ENCODE measurements around the gene TTC7B. TPM values are rescaled to one million over a fixed set of nuclear protein-coding genes. Genes with fewer than 3 reads are reported as not detected.

Gene TTC7B
- total RNA-seq, 1 experiment from 2014 or later = 70.6 TPM

GRCh38 chr14:90483117-90483516 is 333.1 kb downstream of the TTC7B start:
- no peaks in the 10 kb centered on the region for H3K9me3 ChIP-seq (ENCODE audit: control insufficient read depth in 1 of 2, insufficient read depth in 1 of 2, low read depth in 1 of 2, low read length in 2 of 2)
- H3K27me3 ChIP-seq (ENCODE audit: insufficient read depth, low read length) = no peaks in the 10 kb centered on the region
- H3K79me2 ChIP-seq (ENCODE audit: insufficient read depth, low read length) = no peaks in the 10 kb centered on the region
- CTCF ChIA-PET = no interaction called here
- POLR2A ChIA-PET = interaction anchor here (1.7 kb wide), 1 partner anchor 23 kb away, joined by 4 read pairs; no protein-coding TSS in a partner anchor
- TF ChIP-seq TCF7L2 (IDR thresholded peaks at IDR 0.05; ENCODE audit: borderline replicate concordance, extremely low read depth, insufficient read depth, insufficient read length) (no peak), EZH2 (IDR thresholded peaks at IDR 0.05) (no peak)
- no peak overlapping the region for H3K9ac ChIP-seq (ENCODE audit: low read length)
- H3K4me1 ChIP-seq (ENCODE audit: control insufficient read depth in 1 of 2, insufficient read depth in 2 of 2, low read length in 2 of 2) = no peaks in the 10 kb centered on the region
- ATAC-seq = no peak
- H2AFZ ChIP-seq (ENCODE audit: low read depth, low read length, poor library complexity, severe bottlenecking) = no peak overlapping the region
- H4K20me1 ChIP-seq (ENCODE audit: insufficient read depth) = no peaks in the 10 kb centered on the region
- no peaks in the 10 kb centered on the region for H3K36me3 ChIP-seq (ENCODE audit: control insufficient read depth in 1 of 2, insufficient read depth in 2 of 2, low read length in 2 of 2)
- H3K4me3 ChIP-seq (replicated peaks in 1 of 2; ENCODE audit: low read depth in 1 of 2, low read length in 2 of 2) = no peak overlapping the region
- no peak overlapping the region for H3K27ac ChIP-seq (ENCODE audit: low read depth, low read length)
- intact Hi-C loops (cut with micrococcal nuclease) = no loop called here
- DNase-seq (ENCODE audit: low read depth, low spot score) = no peak
- RAD21 ChIA-PET (ENCODE audit: low non-redundant PET in 1 of 2, low total read pairs in 2 of 2, uncharacterized antibody in 2 of 2, unreplicated experiment in 2 of 2) = no interaction called here
- H3K4me2 ChIP-seq (ENCODE audit: low read length) = no peak overlapping the region
- no peaks in the 10 kb centered on the region for H3K9me2 ChIP-seq (ENCODE audit: insufficient read depth)
- no TSS peak for BruUV-seq (replicated peaks)

GRCh38 chr14:90475298-90475697 is 340.9 kb downstream of the TTC7B start:
- Histone ChIP-seq H4K20me1 (ENCODE audit: insufficient read depth) (no peaks in the 10 kb centered on the region), H3K9me3 (ENCODE audit: control insufficient read depth in 1 of 2, insufficient read depth in 1 of 2, low read depth in 1 of 2, low read length in 2 of 2) (0 out of 4 replicates have a peak, but pooled peaks cover 0 to 3% of the 10 kb centered on the region in 2 experiments), H2AFZ (ENCODE audit: low read depth, low read length, poor library complexity, severe bottlenecking) (no peak overlapping the region), H3K9me2 (ENCODE audit: insufficient read depth) (no peaks in the 10 kb centered on the region), H3K79me2 (ENCODE audit: insufficient read depth, low read length) (no peaks in the 10 kb centered on the region), H3K9ac (ENCODE audit: low read length) (no peak overlapping the region), H3K27me3 (ENCODE audit: insufficient read depth, low read length) (peaks cover 7% of the 10 kb centered on the region; the same call in 1 of the 2 replicates), H3K27ac (ENCODE audit: low read depth, low read length) (no peak overlapping the region), H3K4me1 (ENCODE audit: control insufficient read depth in 1 of 2, insufficient read depth in 2 of 2, low read length in 2 of 2) (no peaks in the 10 kb centered on the region), H3K4me3 (replicated peaks in 1 of 2; ENCODE audit: low read depth in 1 of 2, low read length in 2 of 2) (no peak overlapping the region), H3K4me2 (ENCODE audit: low read length) (no peak overlapping the region), H3K36me3 (ENCODE audit: control insufficient read depth in 1 of 2, insufficient read depth in 2 of 2, low read length in 2 of 2) (no peaks in the 10 kb centered on the region)
- ChIA-PET RAD21 (ENCODE audit: low non-redundant PET in 1 of 2, low total read pairs in 2 of 2, uncharacterized antibody in 2 of 2, unreplicated experiment in 2 of 2) (no interaction called here), CTCF (no interaction called here), POLR2A (no interaction called here)
- BruUV-seq (replicated peaks) = no TSS peak
- ATAC-seq (no peak), DNase-seq (ENCODE audit: low read depth, low spot score) (no peak)
- TF ChIP-seq SP1 (IDR thresholded peaks at IDR 0.05; ENCODE audit: low read depth) = no peak
- no peak for TF ChIP-seq YY1 (IDR thresholded peaks at IDR 0.05; ENCODE audit: extremely low read depth, insufficient replicate concordance, low read depth, low read length)
- no peak for TF ChIP-seq SIN3A (IDR thresholded peaks at IDR 0.05; ENCODE audit: low read depth)
- no peak for TF ChIP-seq ELF1 (IDR thresholded peaks at IDR 0.05; ENCODE audit: borderline replicate concordance, low read depth)
- no peak for TF ChIP-seq ATF3 (IDR thresholded peaks at IDR 0.05)
- TF ChIP-seq, protein P1, sequence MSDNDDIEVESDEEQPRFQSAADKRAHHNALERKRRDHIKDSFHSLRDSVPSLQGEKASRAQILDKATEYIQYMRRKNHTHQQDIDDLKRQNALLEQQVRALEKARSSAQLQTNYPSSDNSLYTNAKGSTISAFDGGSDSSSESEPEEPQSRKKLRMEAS (IDR thresholded peaks at IDR 0.05) = no peak
- no peak for TF ChIP-seq SRF (IDR thresholded peaks at IDR 0.05; ENCODE audit: low read depth)
- TF ChIP-seq POLR2AphosphoS5 (IDR thresholded peaks at IDR 0.05; ENCODE audit: low read depth, low read length) = no peak
- no peak for TF ChIP-seq TCF7L2 (IDR thresholded peaks at IDR 0.05; ENCODE audit: borderline replicate concordance, extremely low read depth, insufficient read depth, insufficient read length)
- TF ChIP-seq CEBPB (IDR thresholded peaks at IDR 0.05; ENCODE audit: low read depth) = no peak
- no peak for TF ChIP-seq ZBTB33 (IDR thresholded peaks at IDR 0.05; ENCODE audit: extremely low read depth, insufficient replicate concordance, low read length)
- TF ChIP-seq, protein P2, sequence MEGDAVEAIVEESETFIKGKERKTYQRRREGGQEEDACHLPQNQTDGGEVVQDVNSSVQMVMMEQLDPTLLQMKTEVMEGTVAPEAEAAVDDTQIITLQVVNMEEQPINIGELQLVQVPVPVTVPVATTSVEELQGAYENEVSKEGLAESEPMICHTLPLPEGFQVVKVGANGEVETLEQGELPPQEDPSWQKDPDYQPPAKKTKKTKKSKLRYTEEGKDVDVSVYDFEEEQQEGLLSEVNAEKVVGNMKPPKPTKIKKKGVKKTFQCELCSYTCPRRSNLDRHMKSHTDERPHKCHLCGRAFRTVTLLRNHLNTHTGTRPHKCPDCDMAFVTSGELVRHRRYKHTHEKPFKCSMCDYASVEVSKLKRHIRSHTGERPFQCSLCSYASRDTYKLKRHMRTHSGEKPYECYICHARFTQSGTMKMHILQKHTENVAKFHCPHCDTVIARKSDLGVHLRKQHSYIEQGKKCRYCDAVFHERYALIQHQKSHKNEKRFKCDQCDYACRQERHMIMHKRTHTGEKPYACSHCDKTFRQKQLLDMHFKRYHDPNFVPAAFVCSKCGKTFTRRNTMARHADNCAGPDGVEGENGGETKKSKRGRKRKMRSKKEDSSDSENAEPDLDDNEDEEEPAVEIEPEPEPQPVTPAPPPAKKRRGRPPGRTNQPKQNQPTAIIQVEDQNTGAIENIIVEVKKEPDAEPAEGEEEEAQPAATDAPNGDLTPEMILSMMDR (IDR thresholded peaks at IDR 0.05 in 2 of 3, conservative IDR thresholded peaks at IDR 0.05 in 1 of 3; ENCODE audit: borderline replicate concordance in 1 of 3, insufficient read depth in 1 of 3, low read depth in 2 of 3, low read length in 2 of 3) = no peak
- no peak for TF ChIP-seq RAD21 (IDR thresholded peaks at IDR 0.05; ENCODE audit: low read depth)
- no peak for TF ChIP-seq ZNF274 (IDR thresholded peaks at IDR 0.05; ENCODE audit: low read depth, low read length)
- no peak for TF ChIP-seq FOSL1 (IDR thresholded peaks at IDR 0.05; ENCODE audit: low read depth)
- TF ChIP-seq POLR2A (IDR thresholded peaks at IDR 0.05; ENCODE audit: borderline replicate concordance, extremely low read depth, insufficient read depth, insufficient read length) = no peak
- intact Hi-C loops (cut with micrococcal nuclease) = no loop called here
